Measurements from ENCODE around the gene ITGB1BP1. TPM values are rescaled to one million over a fixed set of nuclear protein-coding genes. Genes with fewer than 3 reads are reported as not detected.

Gene ITGB1BP1
- total RNA-seq, 4 donors from 2014 or later = 10.7 to 27.7 (median 21.7) TPM

GRCh38 chr2:9466147-9466683, 42.9 kb upstream of the ITGB1BP1 start:
- no peak for DNase-seq
- Histone ChIP-seq H3K4me1 (no peaks in the 10 kb centered on the region), H3K36me3 (no peaks in the 10 kb centered on the region), H3K27me3 (no peaks in the 10 kb centered on the region), H3K4me3 (no peak overlapping the region), H3K27ac (no peak overlapping the region), H3K9me3 (no peaks in the 10 kb centered on the region)
- 77 to 95% methylated on average over 24 to 42 of the region's 46 CpGs for WGBS, 2 donors (ENCODE audit: low coverage in 1 of 2)
- TF ChIP-seq POLR2A (IDR thresholded peaks at IDR 0.05) (no peak), EP300 (IDR thresholded peaks at IDR 0.05; ENCODE audit: low read depth) (no peak), POLR2AphosphoS5 (IDR thresholded peaks at IDR 0.05) (no peak)
- TF ChIP-seq, protein P1, sequence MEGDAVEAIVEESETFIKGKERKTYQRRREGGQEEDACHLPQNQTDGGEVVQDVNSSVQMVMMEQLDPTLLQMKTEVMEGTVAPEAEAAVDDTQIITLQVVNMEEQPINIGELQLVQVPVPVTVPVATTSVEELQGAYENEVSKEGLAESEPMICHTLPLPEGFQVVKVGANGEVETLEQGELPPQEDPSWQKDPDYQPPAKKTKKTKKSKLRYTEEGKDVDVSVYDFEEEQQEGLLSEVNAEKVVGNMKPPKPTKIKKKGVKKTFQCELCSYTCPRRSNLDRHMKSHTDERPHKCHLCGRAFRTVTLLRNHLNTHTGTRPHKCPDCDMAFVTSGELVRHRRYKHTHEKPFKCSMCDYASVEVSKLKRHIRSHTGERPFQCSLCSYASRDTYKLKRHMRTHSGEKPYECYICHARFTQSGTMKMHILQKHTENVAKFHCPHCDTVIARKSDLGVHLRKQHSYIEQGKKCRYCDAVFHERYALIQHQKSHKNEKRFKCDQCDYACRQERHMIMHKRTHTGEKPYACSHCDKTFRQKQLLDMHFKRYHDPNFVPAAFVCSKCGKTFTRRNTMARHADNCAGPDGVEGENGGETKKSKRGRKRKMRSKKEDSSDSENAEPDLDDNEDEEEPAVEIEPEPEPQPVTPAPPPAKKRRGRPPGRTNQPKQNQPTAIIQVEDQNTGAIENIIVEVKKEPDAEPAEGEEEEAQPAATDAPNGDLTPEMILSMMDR (IDR thresholded peaks at IDR 0.05) = no peak
- intact Hi-C loops (cut with DNase I; ENCODE audit: low total_unique reads) = no loop called here
- in situ Hi-C loops (cut with MboI; ENCODE audit: low pct_ligation_motif_present in 1 of 4, low pct_unique_long_range_greater_than_20kb in 1 of 4, low sequenced_read_pairs in 3 of 4) = no loop called here

- TF ChIP-seq POLR2AphosphoS5 (IDR thresholded peaks at IDR 0.05) (no peak), EP300 (IDR thresholded peaks at IDR 0.05; ENCODE audit: low read depth) (no peak), POLR2A (IDR thresholded peaks at IDR 0.05) (no peak)
- WGBS, 2 donors (ENCODE audit: low coverage in 1 of 2) = 67 to 83% methylated on average over 7 of the region's 7 CpGs
- no peaks in the 10 kb centered on the region for H3K9me3 ChIP-seq
- no peak overlapping the region for H3K4me3 ChIP-seq
- in situ Hi-C loops (cut with MboI; ENCODE audit: low pct_ligation_motif_present in 1 of 4, low pct_unique_long_range_greater_than_20kb in 1 of 4, low sequenced_read_pairs in 3 of 4) (no loop called here), intact Hi-C loops (cut with DNase I; ENCODE audit: low total_unique reads) (no loop called here)
- no peaks in the 10 kb centered on the region for H3K36me3 ChIP-seq
- no peaks in the 10 kb centered on the region for H3K4me1 ChIP-seq
- no peak overlapping the region for H3K27ac ChIP-seq
- DNase-seq = no peak
- H3K27me3 ChIP-seq = no peaks in the 10 kb centered on the region
Measured at GRCh38 chr2:9465170-9465569, 41.8 kb upstream of the ITGB1BP1 start.

DNA sequence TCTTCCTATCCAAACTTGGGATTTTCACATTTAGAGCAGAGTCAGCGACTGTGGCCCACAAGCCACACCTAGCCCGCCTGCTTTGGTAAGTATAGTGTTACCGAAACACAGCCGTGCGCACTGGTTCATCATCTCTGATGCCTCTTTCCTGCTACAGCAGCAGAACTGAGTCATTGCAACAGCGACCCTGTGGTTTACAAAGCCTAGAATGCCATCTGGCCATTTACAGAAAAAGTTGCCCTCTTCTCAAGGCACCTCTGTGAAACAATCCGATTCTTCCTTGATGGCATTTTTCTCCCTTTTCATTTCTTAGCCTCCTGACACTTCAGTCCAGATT, 40.3 kb upstream of the ITGB1BP1 start:
- Histone ChIP-seq H3K27me3 (no peaks in the 10 kb centered on the region), H3K27ac (no peak overlapping the region), H3K36me3 (peaks cover 0 to 4% (median 0%) of the 10 kb centered on the region in 4 donors), H3K9me3 (no peaks in the 10 kb centered on the region), H3K4me1 (no peaks in the 10 kb centered on the region), H3K4me3 (no peak overlapping the region)
- 40 to 66% methylated on average over 1 to 7 of the region's 7 CpGs for WGBS, 2 donors (ENCODE audit: low coverage in 1 of 2)
- DNase-seq = no peak
- TF ChIP-seq, protein P1 (IDR thresholded peaks at IDR 0.05) = no peak
- TF ChIP-seq POLR2A (IDR thresholded peaks at IDR 0.05) (no peak), EP300 (IDR thresholded peaks at IDR 0.05; ENCODE audit: low read depth) (no peak), POLR2AphosphoS5 (IDR thresholded peaks at IDR 0.05) (no peak)
- intact Hi-C loops (cut with DNase I; ENCODE audit: low total_unique reads) = no loop called here
- in situ Hi-C loops (cut with MboI; ENCODE audit: low pct_ligation_motif_present in 1 of 4, low pct_unique_long_range_greater_than_20kb in 1 of 4, low sequenced_read_pairs in 3 of 4) = no loop called here

- Histone ChIP-seq H3K27me3 (no peaks in the 10 kb centered on the region), H3K36me3 (peaks cover 0 to 4% (median 0%) of the 10 kb centered on the region in 4 donors), H3K27ac (no peak overlapping the region), H3K4me1 (no peaks in the 10 kb centered on the region), H3K4me3 (no peak overlapping the region), H3K9me3 (no peaks in the 10 kb centered on the region)
- intact Hi-C loops (cut with DNase I; ENCODE audit: low total_unique reads) = no loop called here
- TF ChIP-seq POLR2AphosphoS5 (IDR thresholded peaks at IDR 0.05) = no peak
- TF ChIP-seq, protein P1 (IDR thresholded peaks at IDR 0.05) = no peak
- TF ChIP-seq POLR2A (IDR thresholded peaks at IDR 0.05) = no peak
- TF ChIP-seq EP300 (IDR thresholded peaks at IDR 0.05; ENCODE audit: low read depth) = no peak
- in situ Hi-C loops (cut with MboI; ENCODE audit: low pct_ligation_motif_present in 1 of 4, low pct_unique_long_range_greater_than_20kb in 1 of 4, low sequenced_read_pairs in 3 of 4) = no loop called here
- 84 to 93% methylated on average over 2 to 6 of the region's 6 CpGs for WGBS, 2 donors (ENCODE audit: low coverage in 1 of 2)
- DNase-seq = no peak
Measured at GRCh38 chr2:9462886-9463697, 39.8 kb upstream of the ITGB1BP1 start.
